Left renal cortex interstitium (tissue), 4 donors: ENCODE data around the gene TSPAN4. TPM values are rescaled to one million over a fixed set of nuclear protein-coding genes. Genes with fewer than 3 reads are reported as not detected.

Experiments
- DNase-seq, 4 donors: peaks; one replicate each; pipeline ENCODE4 v3.0.0-alpha.2; 2013; ENCODE audit warnings: low read depth in 4 of 4, low spot score in 2 of 4, missing footprints in 1 of 4
- polyA plus RNA-seq, 4 donors: library from polyadenylated mRNA; unstranded; fragments of 120-200 nt; gene quantifications; one replicate each; pipeline ENCODE4 v1.2.1, GENCODE V29; 2013; ENCODE audit not compliant: insufficient read length in 4 of 4

Gene TSPAN4
- polyA plus RNA-seq, 4 donors, result 65.9 to 94.9 (median 76.6) TPM

- DNase-seq, result no peak
These were observed 20.9 kb upstream of the TSPAN4 start for GRCh38 chr11:821512-822371.

GRCh38 chr11:823441-824291 lies 19.0 kb upstream of the TSPAN4 start:
- no peak for DNase-seq

- DNase-seq, result no peak
These were observed 18.3 kb upstream of the TSPAN4 start for GRCh38 chr11:824292-824880.

- no peak for DNase-seq
These were observed 17.7 kb upstream of the TSPAN4 start for GRCh38 chr11:824942-825341.

- no peak for DNase-seq
These were observed 17.1 kb upstream of the TSPAN4 start for GRCh38 chr11:825366-826226.

GRCh38 chr11:826227-826621 lies 16.4 kb upstream of the TSPAN4 start:
- DNase-seq, result no peak

- DNase-seq, result no peak
These were observed 15.9 kb upstream of the TSPAN4 start for GRCh38 chr11:826836-827145.

- no peak for DNase-seq
These were observed 15.3 kb upstream of the TSPAN4 start for GRCh38 chr11:827146-827896.

- DNase-seq, result no peak
These were observed 14.8 kb upstream of the TSPAN4 start, which contains the start of gene CRACR2B for GRCh38 chr11:827897-828192. TSS of gene CRACR2B (plus strand) at chr11:827919. CDS start at chr11:828608, 689 bp downstream.

- DNase-seq, result no peak
These were observed 14.0 kb upstream of the TSPAN4 start for GRCh38 chr11:828506-829175.

- DNase-seq, result no peak
These were observed 13.3 kb upstream of the TSPAN4 start for GRCh38 chr11:829176-829846.

- DNase-seq, result no peak
These were observed 12.8 kb upstream of the TSPAN4 start for GRCh38 chr11:829847-830294.

- DNase-seq, result no peak
These were observed 12.1 kb upstream of the TSPAN4 start for GRCh38 chr11:830295-831117.

GRCh38 chr11:831118-831864 lies 11.4 kb upstream of the TSPAN4 start:
- no peak for DNase-seq

GRCh38 chr11:831961-832528 lies 10.6 kb upstream of the TSPAN4 start:
- DNase-seq, result no peak

- no peak for DNase-seq
These were observed 10.0 kb upstream of the TSPAN4 start, which contains the start of gene CD151 for GRCh38 chr11:832529-833113. TSS of gene CD151 (plus strand) at chr11:832952. CDS start at chr11:836070, 3,118 bp downstream.
